ENCODE data around the gene ZNF276.
"Not testable (repeated sequence)": the region's sequence is repeated elsewhere in the genome, so short reads cannot be mapped to it uniquely, and the experiment has no call there.

Gene ZNF276

DNA sequence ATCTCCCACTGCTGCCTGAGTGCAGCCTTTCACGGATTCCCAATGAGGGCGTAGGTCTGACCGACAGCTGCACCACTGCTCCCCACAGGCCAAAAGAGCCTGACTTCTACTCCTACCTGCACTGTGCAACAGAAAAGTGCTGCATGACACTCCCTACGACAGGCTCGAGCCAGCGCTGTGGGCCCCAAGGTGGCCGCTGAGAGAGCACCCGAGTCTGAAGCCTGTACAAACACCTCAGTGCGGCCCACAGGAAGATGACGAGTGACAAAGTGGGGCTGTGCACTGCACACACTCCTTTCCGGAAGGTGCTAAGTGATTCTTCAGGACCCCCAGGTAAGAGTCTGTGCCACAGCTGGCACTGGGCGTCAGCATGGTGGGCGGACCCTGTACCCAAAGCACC lies 53.9 kb downstream of the ZNF276 start:
- TF ChIP-seq NFRKB (IDR thresholded peaks at IDR 0.05) (no peak), SUZ12 (IDR thresholded peaks at IDR 0.05) (no peak), ZNF384 (IDR thresholded peaks at IDR 0.05) (no peak), ARNT (IDR thresholded peaks at IDR 0.05) (no peak), L3MBTL2 (conservative IDR thresholded peaks at IDR 0.05) (no peak)
- ChIA-PET POLR2A (interaction anchor here (0.8 kb wide), 1 partner anchor 98 kb away, joined by 3 read pairs; the partner anchor contains the start of gene TCF25), CTCF (no interaction called here)
- DNase-seq (ENCODE audit: extremely low spot score), result no peak

DNA sequence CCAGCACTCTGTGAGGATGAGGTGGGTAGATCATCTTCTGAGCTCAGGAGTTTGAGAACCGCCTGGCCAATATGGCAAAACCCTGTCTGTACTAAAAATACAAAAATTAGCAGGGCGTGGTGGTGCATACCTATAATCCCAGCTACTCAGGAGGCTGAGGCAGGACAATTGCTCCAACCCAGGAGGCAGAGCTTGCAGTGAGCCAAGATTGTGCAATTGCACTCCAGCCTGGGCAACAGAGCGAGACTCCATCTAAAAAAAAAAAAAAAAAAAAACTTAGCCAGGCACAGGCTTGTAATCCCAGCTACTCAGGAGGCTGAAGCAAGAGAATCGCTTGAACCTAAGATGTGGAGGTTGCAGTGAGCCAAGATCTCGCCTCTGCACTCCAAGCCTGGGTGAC lies 56.9 kb downstream of the ZNF276 start:
- POLR2A ChIA-PET; DNase-seq (ENCODE audit: extremely low spot score); CTCF ChIA-PET: not testable (repeated sequence)

DNA sequence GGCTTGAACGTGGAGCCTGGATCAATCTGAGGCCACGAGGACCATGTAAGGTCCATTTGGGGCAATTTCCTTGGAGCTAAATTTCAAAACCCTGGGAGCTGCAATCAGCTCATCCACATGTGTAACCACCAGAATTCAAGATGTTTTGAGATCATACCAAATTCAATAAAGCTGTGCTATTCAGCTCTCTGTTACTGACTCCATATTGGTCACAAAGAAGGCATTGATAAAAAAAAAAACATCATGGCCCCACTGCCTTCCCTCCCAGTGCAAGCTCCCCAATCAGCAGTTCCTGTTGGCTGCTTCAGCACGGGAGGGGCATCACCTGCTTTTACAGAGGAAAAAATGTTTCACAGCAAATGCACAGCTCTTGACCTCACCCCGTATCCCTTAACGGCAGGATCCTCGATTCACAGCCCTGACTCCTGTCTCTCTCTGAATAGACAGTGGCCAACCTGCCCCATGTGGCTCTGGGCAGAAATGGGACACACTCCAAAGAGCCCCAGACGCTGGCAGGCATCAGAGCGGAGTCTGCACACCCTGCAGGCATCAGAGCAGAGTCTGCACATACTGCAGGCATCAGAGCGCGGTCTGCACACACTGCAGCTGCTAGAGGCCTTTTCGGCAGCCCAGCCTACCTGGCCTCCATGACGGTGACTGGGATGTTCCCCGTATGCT lies 58.0 kb downstream of the ZNF276 start:
- POLR2A ChIA-PET, result interaction anchor here (0.6 kb wide), 1 partner anchor 22 kb away, joined by 3 read pairs; no protein-coding TSS in a partner anchor
- TF ChIP-seq ZNF384 (IDR thresholded peaks at IDR 0.05), result no peak
- TF ChIP-seq CTBP1 (IDR thresholded peaks at IDR 0.05; ENCODE audit: borderline replicate concordance), result no peak
- TF ChIP-seq, protein P1, sequence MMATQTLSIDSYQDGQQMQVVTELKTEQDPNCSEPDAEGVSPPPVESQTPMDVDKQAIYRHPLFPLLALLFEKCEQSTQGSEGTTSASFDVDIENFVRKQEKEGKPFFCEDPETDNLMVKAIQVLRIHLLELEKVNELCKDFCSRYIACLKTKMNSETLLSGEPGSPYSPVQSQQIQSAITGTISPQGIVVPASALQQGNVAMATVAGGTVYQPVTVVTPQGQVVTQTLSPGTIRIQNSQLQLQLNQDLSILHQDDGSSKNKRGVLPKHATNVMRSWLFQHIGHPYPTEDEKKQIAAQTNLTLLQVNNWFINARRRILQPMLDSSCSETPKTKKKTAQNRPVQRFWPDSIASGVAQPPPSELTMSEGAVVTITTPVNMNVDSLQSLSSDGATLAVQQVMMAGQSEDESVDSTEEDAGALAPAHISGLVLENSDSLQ (IDR thresholded peaks at IDR 0.05), result no peak
- TF ChIP-seq ELF4 (IDR thresholded peaks at IDR 0.05), result no peak
- TF ChIP-seq NFRKB (IDR thresholded peaks at IDR 0.05), result no peak
- TF ChIP-seq BHLHE40 (IDR thresholded peaks at IDR 0.05; ENCODE audit: borderline replicate concordance), result no peak
- no peak for TF ChIP-seq LEF1 (IDR thresholded peaks at IDR 0.05; ENCODE audit: borderline replicate concordance)
- TF ChIP-seq FOXM1 (IDR thresholded peaks at IDR 0.05; ENCODE audit: borderline replicate concordance), result no peak
- no peak for TF ChIP-seq SP1 (IDR thresholded peaks at IDR 0.05)
- no peak for TF ChIP-seq FOXA1 (IDR thresholded peaks at IDR 0.05)
- CTCF ChIA-PET, result no interaction called here
- DNase-seq (ENCODE audit: extremely low spot score), result no peak

DNA sequence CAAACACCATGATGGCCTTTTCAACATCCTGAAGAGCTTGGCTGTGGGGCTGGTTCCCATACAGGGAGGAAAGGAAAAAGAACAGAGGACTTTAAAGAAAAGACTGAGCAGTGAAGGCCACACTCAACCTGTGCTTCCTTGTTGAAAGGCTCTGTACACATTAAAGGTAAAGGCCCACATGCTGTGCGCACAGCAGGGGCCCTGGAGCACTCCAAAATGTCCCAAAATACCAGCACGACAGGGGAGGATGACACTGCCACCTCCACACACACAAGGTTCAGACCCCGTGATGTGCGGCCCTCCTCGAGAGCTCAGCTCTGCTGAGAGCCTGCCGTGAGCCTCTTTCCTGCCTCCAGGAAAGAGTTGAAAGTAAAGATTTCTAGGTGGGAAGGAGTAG lies 58.6 kb downstream of the ZNF276 start:
- no peak for DNase-seq (ENCODE audit: extremely low spot score)
- ChIA-PET POLR2A (no interaction called here), CTCF (no interaction called here)
- TF ChIP-seq FOXA1 (IDR thresholded peaks at IDR 0.05) (no peak), NFRKB (IDR thresholded peaks at IDR 0.05) (no peak), ZNF384 (IDR thresholded peaks at IDR 0.05) (no peak), LEF1 (IDR thresholded peaks at IDR 0.05; ENCODE audit: borderline replicate concordance) (no peak)

DNA sequence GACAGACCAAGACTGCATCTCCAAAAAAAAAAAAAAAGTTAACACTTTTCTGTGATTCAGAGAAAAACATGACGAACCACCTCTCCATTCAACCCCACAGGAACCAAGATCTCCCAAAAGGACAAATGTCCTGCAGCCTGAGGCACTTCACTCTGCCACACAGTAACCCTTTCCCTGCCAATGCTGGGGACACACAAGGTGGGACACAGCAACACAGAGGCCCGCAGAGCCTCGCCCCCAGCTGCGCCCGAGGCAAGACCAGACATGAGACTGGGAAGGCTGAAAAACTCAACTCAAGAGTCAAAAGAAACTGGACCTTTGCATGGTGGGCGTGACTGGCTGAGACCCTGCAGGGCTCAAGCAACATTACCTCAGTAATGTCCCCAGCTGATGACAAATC lies 61.2 kb downstream of the ZNF276 start:
- TF ChIP-seq TARDBP (IDR thresholded peaks at IDR 0.05) (no peak), NFRKB (IDR thresholded peaks at IDR 0.05) (no peak), SP1 (IDR thresholded peaks at IDR 0.05) (no peak)
- ChIA-PET POLR2A (no interaction called here), CTCF (no interaction called here)
- DNase-seq (ENCODE audit: extremely low spot score), result no peak

DNA sequence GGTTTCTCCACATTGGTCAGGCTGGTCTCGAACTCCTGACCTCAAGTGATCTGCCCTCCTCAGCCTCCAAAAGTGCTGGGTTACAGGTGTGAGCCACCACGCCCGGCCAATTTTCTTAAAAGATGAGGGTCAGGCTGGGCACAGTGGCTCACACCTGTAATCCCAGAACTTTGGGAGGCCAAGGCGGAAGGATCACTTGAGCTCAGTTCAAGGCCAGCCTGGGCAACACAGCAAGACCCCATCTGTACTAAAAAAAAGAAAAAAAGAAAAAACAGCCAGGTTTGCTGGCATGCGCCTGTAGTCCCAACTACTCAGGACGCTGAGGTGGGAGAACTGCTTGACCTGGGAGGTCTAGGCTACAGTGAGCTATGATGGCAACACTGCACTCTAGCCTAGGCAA lies 62.6 kb downstream of the ZNF276 start:
- DNase-seq (ENCODE audit: extremely low spot score); CTCF ChIA-PET; POLR2A ChIA-PET: not testable (repeated sequence)

DNA sequence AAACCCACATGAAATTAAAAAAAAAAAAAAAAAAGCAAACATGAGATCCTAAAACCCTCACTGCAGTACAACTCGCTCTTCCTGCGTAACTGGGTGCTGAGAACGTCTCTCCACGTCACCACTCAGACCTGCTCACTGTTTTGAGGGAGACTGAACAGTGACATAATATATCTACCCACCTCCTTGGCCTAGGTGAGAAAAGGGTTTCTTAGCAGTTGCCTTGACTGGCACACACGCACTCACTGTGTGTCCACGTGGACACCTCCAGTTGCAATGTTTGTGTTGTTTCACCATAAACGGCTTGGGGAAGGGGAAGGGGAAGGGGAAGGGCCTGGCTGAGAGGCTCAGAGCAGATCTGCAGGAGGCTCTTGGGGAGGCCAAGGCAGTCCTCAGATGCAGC lies 63.1 kb downstream of the ZNF276 start:
- CTCF ChIA-PET, result no interaction called here
- no peak for DNase-seq (ENCODE audit: extremely low spot score)

DNA sequence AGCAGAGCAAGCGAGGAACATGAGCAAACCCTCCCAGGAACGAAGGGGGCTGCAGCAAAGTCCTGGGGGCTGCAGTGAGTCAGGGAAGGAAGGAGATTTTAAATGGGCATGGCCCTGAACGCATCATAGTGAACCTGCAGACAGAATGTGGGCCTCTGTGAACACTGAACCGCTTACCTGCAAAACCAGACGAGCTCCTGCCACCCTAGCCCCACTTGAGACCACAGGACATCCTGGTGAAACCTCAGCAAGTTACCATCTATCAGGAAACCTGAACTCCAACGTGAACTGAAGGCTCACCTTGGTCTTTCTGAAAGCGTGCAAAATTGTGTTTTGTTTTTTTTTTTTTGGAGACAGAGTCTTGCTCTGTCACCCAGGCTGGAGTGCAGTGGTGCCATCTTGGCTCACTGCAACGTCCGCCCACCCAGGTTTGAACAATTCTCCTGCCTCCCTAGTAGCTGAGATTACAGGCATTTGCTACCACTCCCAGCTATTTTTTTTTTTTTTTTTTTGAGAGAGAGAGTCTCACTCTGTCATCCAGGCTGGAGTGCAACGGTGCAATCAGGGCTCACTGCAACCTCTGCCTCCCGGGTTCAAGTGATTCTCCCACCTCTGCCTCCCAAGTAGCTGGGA lies 64.3 kb downstream of the ZNF276 start:
- POLR2A ChIA-PET, result no interaction called here
- CTCF ChIA-PET, result no interaction called here
- DNase-seq (ENCODE audit: extremely low spot score), result no peak
- no peak for TF ChIP-seq ARNT (IDR thresholded peaks at IDR 0.05)
- TF ChIP-seq, protein P1 (IDR thresholded peaks at IDR 0.05), result no peak
- no peak for TF ChIP-seq SP1 (IDR thresholded peaks at IDR 0.05)
- no peak for TF ChIP-seq NFRKB (IDR thresholded peaks at IDR 0.05)
- no peak for TF ChIP-seq CTBP1 (IDR thresholded peaks at IDR 0.05; ENCODE audit: borderline replicate concordance)
- TF ChIP-seq HDGF (IDR thresholded peaks at IDR 0.05; ENCODE audit: borderline replicate concordance), result no peak
- no peak for TF ChIP-seq FOXK2 (IDR thresholded peaks at IDR 0.05)
- no peak for TF ChIP-seq LEF1 (IDR thresholded peaks at IDR 0.05; ENCODE audit: borderline replicate concordance)
- TF ChIP-seq L3MBTL2 (conservative IDR thresholded peaks at IDR 0.05), result no peak
- no peak for TF ChIP-seq FOXA1 (IDR thresholded peaks at IDR 0.05)
- no peak for TF ChIP-seq SUZ12 (IDR thresholded peaks at IDR 0.05)
- TF ChIP-seq FOXM1 (IDR thresholded peaks at IDR 0.05; ENCODE audit: borderline replicate concordance), result no peak

More for the DNA sequence above, 63.1 kb downstream of the ZNF276 start:
- POLR2A ChIA-PET, result no interaction called here
- TF ChIP-seq BHLHE40 (IDR thresholded peaks at IDR 0.05; ENCODE audit: borderline replicate concordance), result no peak
- no peak for TF ChIP-seq ELF4 (IDR thresholded peaks at IDR 0.05)
- no peak for TF ChIP-seq FOXM1 (IDR thresholded peaks at IDR 0.05; ENCODE audit: borderline replicate concordance)
- no peak for TF ChIP-seq SP1 (IDR thresholded peaks at IDR 0.05)
- TF ChIP-seq ZNF384 (IDR thresholded peaks at IDR 0.05), result no peak
- no peak for TF ChIP-seq SUZ12 (IDR thresholded peaks at IDR 0.05)
- TF ChIP-seq CTBP1 (IDR thresholded peaks at IDR 0.05; ENCODE audit: borderline replicate concordance), result no peak
- no peak for TF ChIP-seq HDGF (IDR thresholded peaks at IDR 0.05; ENCODE audit: borderline replicate concordance)
- no peak for TF ChIP-seq FOXK2 (IDR thresholded peaks at IDR 0.05)
- TF ChIP-seq ARNT (IDR thresholded peaks at IDR 0.05), result no peak
- no peak for TF ChIP-seq NFRKB (IDR thresholded peaks at IDR 0.05)
- TF ChIP-seq L3MBTL2 (conservative IDR thresholded peaks at IDR 0.05), result no peak
- TF ChIP-seq TARDBP (IDR thresholded peaks at IDR 0.05), result no peak
- TF ChIP-seq FOXA1 (IDR thresholded peaks at IDR 0.05), result no peak

Data from HEK293T (cell line).